OCI-LY7 (cell line): Measurements from ENCODE around the gene RALGAPA2. TPM values are rescaled to one million over a fixed set of nuclear protein-coding genes. Genes with fewer than 3 reads are reported as not detected.

Experiments used
- BruUV-seq: library from RNA; stranded (reverse); fragments of 400-500 nt; replicated peaks from 2 replicates; lab custom pipeline; 2021; lab: Mats Ljungman, UMichigan
- CTCF ChIA-PET: fragments of 300-600 bp; sonication (Branson Sonifier 250); formaldehyde crosslinking; loops from one replicate; lab custom pipeline; 2022; ENCODE audit warnings: antibody characterized with exemption; ENCODE audit not compliant: unreplicated experiment; lab: Charles Lee
- POLR2A ChIA-PET: fragments of 300-600 bp; sonication (Branson Sonifier 250); formaldehyde crosslinking; loops from one replicate; lab custom pipeline; 2022; ENCODE audit warnings: antibody characterized with exemption; lab: Charles Lee
- DNase-seq: peaks from one replicate; pipeline ENCODE4 v3.0.0-alpha.2; 2015; ENCODE audit warnings: low spot score
- H2AFZ ChIP-seq: fragments of 200-600 bp; sonication (generic), shearing (Covaris generic); 2 replicates; pipeline ENCODE4 v1.6.1; 2014; ENCODE audit warnings: mild to moderate bottlenecking, antibody characterized with exemption, low read length, moderate library complexity
- H3K27ac ChIP-seq: fragments of 200-600 bp; sonication (generic); 2 replicates; pipeline ENCODE4 v1.5.1; 2014; ENCODE audit warnings: mixed run types, low read depth, mild to moderate bottlenecking, moderate library complexity, low read length, inconsistent platforms; ENCODE audit not compliant: poor library complexity, severe bottlenecking
- H3K36me3 ChIP-seq: fragments of 200-600 bp; sonication (generic); 2 replicates; pipeline ENCODE4 v1.6.1; 2014; ENCODE audit warnings: mild to moderate bottlenecking, antibody characterized with exemption, low read length, moderate library complexity, mixed read lengths; ENCODE audit not compliant: insufficient read depth
- H3K4me1 ChIP-seq: fragments of 200-600 bp; sonication (generic); 2 replicates; pipeline ENCODE4 v1.5.1; 2014; ENCODE audit warnings: mild to moderate bottlenecking, low read length; ENCODE audit not compliant: insufficient read depth, poor library complexity, severe bottlenecking
- H3K4me2 ChIP-seq: fragments of 200-600 bp; sonication (generic); 2 replicates; pipeline ENCODE4 v1.6.1; 2014; ENCODE audit warnings: mild to moderate bottlenecking, low read length
- H3K4me3 ChIP-seq: fragments of 200-600 bp; sonication (generic); 2 replicates; pipeline ENCODE4 v1.5.1; 2014; ENCODE audit warnings: mild to moderate bottlenecking, low read depth, low read length; ENCODE audit not compliant: poor library complexity, severe bottlenecking
- H3K79me2 ChIP-seq: fragments of 200-600 bp; sonication (generic); 2 replicates; pipeline ENCODE4 v1.6.1; 2016; ENCODE audit warnings: low read depth, mild to moderate bottlenecking, low read length, moderate library complexity, mixed read lengths; ENCODE audit not compliant: insufficient read depth
- H3K9me2 ChIP-seq: fragments of 200-600 bp; sonication (generic); 2 replicates; pipeline ENCODE4 v1.6.1; 2016; ENCODE audit warnings: mild to moderate bottlenecking, low read length, mixed read lengths; ENCODE audit not compliant: insufficient read depth
- H3K9me3 ChIP-seq: fragments of 200-600 bp; sonication (generic); 2 replicates; pipeline ENCODE4 v1.6.1; 2014; ENCODE audit warnings: mild to moderate bottlenecking, mixed run types, low read length, mixed read lengths
- H4K20me1 ChIP-seq: fragments of 200-600 bp; sonication (generic); 2 replicates; pipeline ENCODE4 v1.6.1; 2014; ENCODE audit warnings: mild to moderate bottlenecking, antibody characterized with exemption, low read length, moderate library complexity, mixed read lengths; ENCODE audit not compliant: insufficient read depth
- EZH2phosphoT487 ChIP-seq: fragments of 200-600 bp; sonication (generic); IDR thresholded peaks from 2 replicates; pipeline ENCODE4 v1.6.1; 2018; ENCODE audit warnings: low read depth, borderline replicate concordance, mild to moderate bottlenecking, mixed run types, antibody characterized with exemption, low read length, moderate library complexity, mixed read lengths
- intact Hi-C: fragments of 100-400 bp; cut with micrococcal nuclease; formaldehyde crosslinking; loops from one replicate; pipeline ENCODE4 v1.10.0; 2022; ENCODE audit not compliant: unreplicated experiment
- total RNA-seq, 2 experiments: library from RNA; depleted of rRNA in 1 of 2; stranded (reverse); fragments of >200 nt in 1 of 2; shearing (Covaris generic) in 1 of 2; gene quantifications; 2 replicates each; pipeline ENCODE4 v1.2.3, GENCODE V29; 2014 to 2022
- TF ChIP-seq, protein P1 (sequence below): fragments of 200-600 bp; sonication (generic); conservative IDR thresholded peaks from 2 replicates; pipeline ENCODE4 v1.5.1; 2014; ENCODE audit warnings: mild to moderate bottlenecking, antibody characterized with exemption, low read length, moderate library complexity, mixed read lengths

Gene RALGAPA2
- total RNA-seq, 2 experiments from 2014 or later: 9.1 to 17.8 TPM

DNA sequence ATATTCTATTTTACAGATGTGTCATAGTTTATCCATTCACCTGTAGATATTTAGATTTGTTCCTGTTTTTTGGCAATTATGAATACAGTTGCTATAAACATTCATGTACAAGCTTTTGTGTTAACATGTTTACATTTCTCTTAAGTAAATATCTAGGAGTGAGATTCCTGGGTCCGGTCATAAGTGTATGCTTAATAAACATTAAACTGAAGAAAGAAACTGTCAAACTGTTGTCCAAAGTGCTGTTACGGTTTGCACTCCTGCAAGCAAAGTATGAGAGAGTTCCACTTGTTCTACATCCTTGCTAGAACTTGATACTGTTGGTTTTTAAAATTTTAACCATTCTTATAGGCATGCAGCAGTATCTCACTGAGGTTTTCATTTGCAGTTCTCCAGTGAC, 138.6 kb downstream of the RALGAPA2 start:
- H2AFZ ChIP-seq: no peak overlapping the region
- no TSS peak for BruUV-seq
- no peak overlapping the region for H3K4me3 ChIP-seq
- ChIA-PET CTCF (no interaction called here), POLR2A (interaction anchor here (0.6 kb wide), 1 partner anchor 545 kb away, joined by 7 read pairs; no protein-coding TSS in a partner anchor)
- no peaks in the 10 kb centered on the region for H3K36me3 ChIP-seq
- H3K9me3 ChIP-seq: no peaks in the 10 kb centered on the region
- no peak for DNase-seq
- intact Hi-C loops: no loop called here
- peaks cover 8% of the 10 kb centered on the region for H3K4me1 ChIP-seq
- no peak for TF ChIP-seq EZH2phosphoT487
- TF ChIP-seq, protein P1, sequence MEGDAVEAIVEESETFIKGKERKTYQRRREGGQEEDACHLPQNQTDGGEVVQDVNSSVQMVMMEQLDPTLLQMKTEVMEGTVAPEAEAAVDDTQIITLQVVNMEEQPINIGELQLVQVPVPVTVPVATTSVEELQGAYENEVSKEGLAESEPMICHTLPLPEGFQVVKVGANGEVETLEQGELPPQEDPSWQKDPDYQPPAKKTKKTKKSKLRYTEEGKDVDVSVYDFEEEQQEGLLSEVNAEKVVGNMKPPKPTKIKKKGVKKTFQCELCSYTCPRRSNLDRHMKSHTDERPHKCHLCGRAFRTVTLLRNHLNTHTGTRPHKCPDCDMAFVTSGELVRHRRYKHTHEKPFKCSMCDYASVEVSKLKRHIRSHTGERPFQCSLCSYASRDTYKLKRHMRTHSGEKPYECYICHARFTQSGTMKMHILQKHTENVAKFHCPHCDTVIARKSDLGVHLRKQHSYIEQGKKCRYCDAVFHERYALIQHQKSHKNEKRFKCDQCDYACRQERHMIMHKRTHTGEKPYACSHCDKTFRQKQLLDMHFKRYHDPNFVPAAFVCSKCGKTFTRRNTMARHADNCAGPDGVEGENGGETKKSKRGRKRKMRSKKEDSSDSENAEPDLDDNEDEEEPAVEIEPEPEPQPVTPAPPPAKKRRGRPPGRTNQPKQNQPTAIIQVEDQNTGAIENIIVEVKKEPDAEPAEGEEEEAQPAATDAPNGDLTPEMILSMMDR: no peak
- H3K4me2 ChIP-seq: no peak overlapping the region
- H3K79me2 ChIP-seq: no peaks in the 10 kb centered on the region
- no peaks in the 10 kb centered on the region for H3K9me2 ChIP-seq
- no peak overlapping the region for H3K27ac ChIP-seq
- no peaks in the 10 kb centered on the region for H4K20me1 ChIP-seq

DNA sequence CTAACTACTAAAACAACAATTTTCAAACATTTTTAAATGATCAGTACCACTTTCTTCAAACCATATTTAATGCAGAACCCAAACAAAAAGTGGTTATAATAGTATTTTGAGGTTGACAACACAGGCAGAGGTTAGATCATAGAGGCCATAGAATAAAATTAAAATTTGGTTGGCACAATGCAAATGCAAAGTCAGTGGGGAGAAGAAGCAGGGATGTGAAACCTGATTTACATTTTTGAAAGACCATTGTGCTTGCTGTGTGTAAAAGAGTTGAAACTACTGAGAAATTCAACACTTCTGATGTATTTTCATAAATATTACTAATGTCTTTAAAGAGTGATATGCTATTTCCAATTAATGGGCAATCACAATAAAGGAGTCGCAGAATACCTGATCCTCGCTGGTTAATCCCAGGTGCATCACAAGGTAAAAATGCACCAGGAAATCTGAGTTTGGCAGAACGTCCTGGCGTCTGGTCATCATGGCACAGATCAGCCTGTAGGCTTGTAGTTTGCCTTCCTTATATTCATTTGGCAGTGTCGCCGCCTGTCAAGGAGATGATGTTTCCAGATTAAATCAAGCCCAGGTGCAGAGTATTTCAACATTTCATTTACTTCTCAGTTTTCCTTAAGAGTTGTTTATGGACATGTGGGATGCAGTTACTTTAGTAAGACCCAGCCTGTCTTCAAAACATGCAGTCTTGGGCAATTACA, 141.2 kb downstream of the RALGAPA2 start:
- no peaks in the 10 kb centered on the region for H3K9me3 ChIP-seq
- H4K20me1 ChIP-seq: no peaks in the 10 kb centered on the region
- H3K4me3 ChIP-seq: no peak overlapping the region
- H3K27ac ChIP-seq: no peak overlapping the region
- intact Hi-C loops: no loop called here
- no peak overlapping the region for H3K4me2 ChIP-seq
- CTCF ChIA-PET: no interaction called here
- DNase-seq: no peak
- no TSS peak for BruUV-seq
- no peaks in the 10 kb centered on the region for H3K9me2 ChIP-seq
- no peaks in the 10 kb centered on the region for H3K79me2 ChIP-seq
- no peaks in the 10 kb centered on the region for H3K36me3 ChIP-seq
- H2AFZ ChIP-seq: no peak overlapping the region
- H3K4me1 ChIP-seq: peaks cover 8% of the 10 kb centered on the region
- no peak for TF ChIP-seq EZH2phosphoT487
- TF ChIP-seq, protein P1: no peak
- POLR2A ChIA-PET: no interaction called here

DNA sequence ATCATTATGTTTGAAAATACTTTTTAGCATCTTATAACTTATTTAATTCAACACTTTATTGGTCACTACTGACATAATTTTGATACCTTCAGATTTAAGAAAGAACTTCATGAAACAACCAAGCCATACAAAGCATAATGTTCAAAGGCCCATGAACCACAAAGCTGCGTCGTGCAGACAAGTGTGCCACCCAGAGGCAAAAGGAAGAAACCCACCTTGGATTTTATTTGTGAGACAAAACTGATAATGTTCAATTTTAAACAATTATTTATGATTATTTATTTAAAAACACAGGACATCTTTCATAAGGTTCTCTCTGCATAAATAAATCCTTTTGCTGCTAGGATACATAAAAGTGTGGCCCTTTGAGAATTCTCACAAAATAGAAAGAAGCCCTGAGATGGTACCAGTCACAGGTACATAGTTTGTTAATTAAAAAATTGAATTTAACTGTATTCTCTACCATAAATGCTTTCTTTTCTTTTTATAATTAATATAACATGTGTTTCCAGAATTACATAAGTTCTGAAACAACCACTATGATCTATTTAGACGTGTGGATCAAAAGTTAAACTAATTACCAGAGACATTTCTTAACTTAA, 143.7 kb downstream of the RALGAPA2 start:
- no peaks in the 10 kb centered on the region for H3K9me3 ChIP-seq
- no peak overlapping the region for H3K4me2 ChIP-seq
- CTCF ChIA-PET: no interaction called here
- POLR2A ChIA-PET: no interaction called here
- no peaks in the 10 kb centered on the region for H3K9me2 ChIP-seq
- no TSS peak for BruUV-seq
- no peak overlapping the region for H3K4me3 ChIP-seq
- H3K4me1 ChIP-seq: peaks cover 8% of the 10 kb centered on the region
- no peaks in the 10 kb centered on the region for H4K20me1 ChIP-seq
- no peak overlapping the region for H3K27ac ChIP-seq
- TF ChIP-seq, protein P1: peak; percentile 88
- TF ChIP-seq EZH2phosphoT487: no peak
- peak; percentile 58 for DNase-seq
- H2AFZ ChIP-seq: no peak overlapping the region
- H3K36me3 ChIP-seq: no peaks in the 10 kb centered on the region
- intact Hi-C loops: loop anchor here (1.0 kb wide), 2 partner anchors 208 to 485 kb away; no protein-coding TSS in a partner anchor
- no peaks in the 10 kb centered on the region for H3K79me2 ChIP-seq
